ENCODE measurements around the gene RYR3. TPM values are rescaled to one million over a fixed set of nuclear protein-coding genes. Genes with fewer than 3 reads are reported as not detected.

RYR3 gene
- total and polyA plus RNA-seq, 10 of the 15 experiments (the other 5 are each of a cell fraction or from before 2014, with no cell fraction given), result under 0.01 to 0.44 (median 0.16) TPM; not detected in 5

GRCh38 chr15:33846862-33847261, 536.1 kb downstream of the RYR3 start:
- ATAC-seq (no peak), DNase-seq (ENCODE audit: low read depth, low spot score) (no peak), FAIRE-seq (no peak)
- Histone ChIP-seq H3K79me2 (ENCODE audit: control insufficient read depth, insufficient read depth, low read length) (no peaks in the 10 kb centered on the region), H3K4me1 (ENCODE audit: control insufficient read depth, insufficient read depth, low read length) (no peaks in the 10 kb centered on the region), H3K4me2 (ENCODE audit: control insufficient read depth, insufficient read depth) (no peak overlapping the region), H3K9me3 (replicated peaks; ENCODE audit: control insufficient read depth, insufficient read depth, low read length) (no peaks in the 10 kb centered on the region), H4K20me1 (ENCODE audit: control insufficient read depth, insufficient read depth) (no peaks in the 10 kb centered on the region), H3K4me3 (no peak overlapping the region), H3K36me3 (ENCODE audit: control insufficient read depth in 2 of 2, insufficient read depth in 2 of 2, low read length in 1 of 2) (no peaks in the 10 kb centered on the region), H3K9ac (ENCODE audit: control insufficient read depth, insufficient read depth, low read length) (no peak overlapping the region), H2AFZ (ENCODE audit: control insufficient read depth, low read depth, low read length) (no peak overlapping the region), H3K27me3 (replicated peaks in 1 of 2; ENCODE audit: control insufficient read depth in 2 of 2, insufficient read depth in 2 of 2, low read length in 1 of 2) (no peaks in the 10 kb centered on the region), H3K27ac (ENCODE audit: control insufficient read depth, insufficient read depth) (no peak overlapping the region)
- TF ChIP-seq TCF7 (IDR thresholded peaks at IDR 0.05; ENCODE audit: borderline replicate concordance), result no peak
- TF ChIP-seq ZNF384 (IDR thresholded peaks at IDR 0.05; ENCODE audit: borderline replicate concordance, low read depth, low read length), result no peak
- no peak for TF ChIP-seq CREM (IDR thresholded peaks at IDR 0.05; ENCODE audit: low read depth)
- TF ChIP-seq POLR2AphosphoS5 (IDR thresholded peaks at IDR 0.05; ENCODE audit: low read length), result no peak
- no peak for TF ChIP-seq RAD51 (IDR thresholded peaks at IDR 0.05)
- no peak for TF ChIP-seq PAX5 (IDR thresholded peaks at IDR 0.05; ENCODE audit: borderline replicate concordance, low read depth, low read length)
- TF ChIP-seq ATF3 (IDR thresholded peaks at IDR 0.05; ENCODE audit: borderline replicate concordance, extremely low read depth, low read depth, low read length), result no peak
- intact Hi-C loops (cut with micrococcal nuclease; ENCODE audit: unreplicated experiment) (no loop called here), in situ Hi-C loops (cut with MboI) (no loop called here)
- 56% methylated on average over 6 of the region's 6 CpGs for WGBS (ENCODE audit: insufficient coverage, insufficient replicate concordance, low lambda C conversion rate, missing lambda C conversion rate)
- ChIA-PET CTCF (no interaction called here), POLR2A (no interaction called here), SMC1A (ENCODE audit: uncharacterized antibody, unreplicated experiment) (no interaction called here), RAD21 (ENCODE audit: unreplicated experiment) (no interaction called here)
- no TSS peak for BruUV-seq (replicated peaks)

GRCh38 chr15:33848011-33848410, 537.2 kb downstream of the RYR3 start:
- POLR2A ChIA-PET, result no interaction called here
- intact Hi-C loops (cut with micrococcal nuclease; ENCODE audit: unreplicated experiment) (no loop called here), in situ Hi-C loops (cut with MboI) (no loop called here)
- Histone ChIP-seq H3K9ac (ENCODE audit: control insufficient read depth, insufficient read depth, low read length) (no peak overlapping the region), H3K4me1 (ENCODE audit: control insufficient read depth, insufficient read depth, low read length) (no peaks in the 10 kb centered on the region), H3K4me3 (no peak overlapping the region), H4K20me1 (ENCODE audit: control insufficient read depth, insufficient read depth) (no peaks in the 10 kb centered on the region), H2AFZ (ENCODE audit: control insufficient read depth, low read depth, low read length) (no peak overlapping the region), H3K79me2 (ENCODE audit: control insufficient read depth, insufficient read depth, low read length) (no peaks in the 10 kb centered on the region), H3K27me3 (replicated peaks in 1 of 2; ENCODE audit: control insufficient read depth in 2 of 2, insufficient read depth in 2 of 2, low read length in 1 of 2) (no peaks in the 10 kb centered on the region), H3K4me2 (ENCODE audit: control insufficient read depth, insufficient read depth) (no peak overlapping the region), H3K27ac (ENCODE audit: control insufficient read depth, insufficient read depth) (no peak overlapping the region), H3K9me3 (replicated peaks; ENCODE audit: control insufficient read depth, insufficient read depth, low read length) (no peaks in the 10 kb centered on the region), H3K36me3 (ENCODE audit: control insufficient read depth in 2 of 2, insufficient read depth in 2 of 2, low read length in 1 of 2) (no peaks in the 10 kb centered on the region)
- no TSS peak for BruUV-seq (replicated peaks)
- no peak for DNase-seq (ENCODE audit: low read depth, low spot score)
- RAD21 ChIA-PET (ENCODE audit: unreplicated experiment), result no interaction called here
- WGBS (ENCODE audit: insufficient coverage, insufficient replicate concordance, low lambda C conversion rate, missing lambda C conversion rate), result 64% methylated on average over 3 of the region's 3 CpGs
- CTCF ChIA-PET, result no interaction called here
- no peak for FAIRE-seq
- TF ChIP-seq BHLHE40 (IDR thresholded peaks at IDR 0.05; ENCODE audit: borderline replicate concordance in 1 of 2, low read depth in 2 of 2, low read length in 1 of 2) (no peak), IKZF1 (conservative IDR thresholded peaks at IDR 0.05) (no peak), CUX1 (IDR thresholded peaks at IDR 0.05; ENCODE audit: insufficient replicate concordance, low read depth, low read length) (no peak), GATAD2B (conservative IDR thresholded peaks at IDR 0.05; ENCODE audit: low read depth) (no peak), WRNIP1 (IDR thresholded peaks at IDR 0.05; ENCODE audit: borderline replicate concordance, low read depth, low read length) (no peak), TCF3 (IDR thresholded peaks at IDR 0.05; ENCODE audit: borderline replicate concordance, insufficient read depth, low read depth, low read length) (no peak)
- SMC1A ChIA-PET (ENCODE audit: uncharacterized antibody, unreplicated experiment), result interaction anchor here (0.5 kb wide), 1 partner anchor 153 kb away, joined by 3 read pairs; no protein-coding TSS in a partner anchor
- ATAC-seq, result no peak
